H1 (cell line): ENCODE results near the gene BRPF1. TPM values are rescaled to one million over a fixed set of nuclear protein-coding genes. Genes with fewer than 3 reads are reported as not detected.

Experiments
- CREB1 ChIP-seq: IDR thresholded peaks from 2 replicates; pipeline ENCODE4 v1.6.1; 2012; ENCODE audit warnings: inconsistent platforms
- CTBP2 ChIP-seq: IDR thresholded peaks from 2 replicates; pipeline ENCODE4 v1.7.0; 2011; ENCODE audit warnings: borderline replicate concordance, mild to moderate bottlenecking, moderate library complexity, mixed read lengths, low read length; ENCODE audit not compliant: insufficient read depth, insufficient read length
- EZH2 ChIP-seq: fragments of 200-600 bp; sonication (generic); IDR thresholded peaks from 2 replicates; pipeline ENCODE4 v1.7.1; 2012; ENCODE audit warnings: low read depth, mild to moderate bottlenecking, moderate library complexity, low read length, inconsistent platforms; ENCODE audit not compliant: severe bottlenecking
- HDAC2 ChIP-seq, 2 experiments: fragments of 300-600 bp in 1 of 2; sonication (generic) in 1 of 2; IDR thresholded peaks; 2 replicates each; pipeline ENCODE4 v1.6.1; 2011 to 2012; ENCODE audit warnings: low read depth in 2 of 2, low read length in 2 of 2, mild to moderate bottlenecking in 2 of 2, moderate library complexity in 2 of 2, borderline replicate concordance in 1 of 2, inconsistent platforms in 1 of 2
- PHF8 ChIP-seq: fragments of 200-600 bp; sonication (generic); conservative IDR thresholded peaks from 2 replicates; pipeline ENCODE4 v1.7.1; 2012; ENCODE audit warnings: low read depth, mild to moderate bottlenecking, inconsistent platforms, low read length, moderate library complexity
- RFX5 ChIP-seq: IDR thresholded peaks from 2 replicates; pipeline ENCODE4 v1.6.1; 2011; ENCODE audit warnings: low read depth, low read length, improper control_type of control experiment, borderline replicate concordance
- TCF12 ChIP-seq: IDR thresholded peaks from 2 replicates; pipeline ENCODE4 v1.6.1; 2011; ENCODE audit warnings: low read depth, mild to moderate bottlenecking, low read length
- polyA plus RNA-seq, 7 experiments: library from polyadenylated mRNA; depleted of rRNA in 3 of 7; stranded (reverse) in 5 of 7; unstranded in 2 of 7; fragments of >200 nt in 5 of 7; fragments of 200-250 nt in 2 of 7; gene quantifications; 1 replicate in 5 of 7; 2 replicates in 1 of 7; 4 replicates in 1 of 7; pipeline versions ENCODE4 v1.2.1 to v1.2.3, GENCODE V29; 2011 to 2013; ENCODE audit warnings: missing spikeins in 2 of 7, mixed read lengths in 2 of 7
- total RNA-seq: library from RNA; stranded (reverse); fragmentation: NEBNext Ultra II Directional; extraction: Animal tissue kit (Norgen Biotek cat#: 25700); gene quantifications from 2 replicates; pipeline ENCODE4 v1.2.1, GENCODE V29; 2021
- TF ChIP-seq, protein P1 (sequence below): fragments of 300-600 bp; sonication (generic); IDR thresholded peaks from 2 replicates; pipeline ENCODE4 v1.7.1; 2012; ENCODE audit warnings: low read length, moderate library complexity, mild to moderate bottlenecking, inconsistent platforms; ENCODE audit not compliant: insufficient replicate concordance

Gene BRPF1
- total and polyA plus RNA-seq, 2 of the 8 experiments (the other 6 are each of a cell fraction or from before 2014, with no cell fraction given), result 11.3 to 21.7 TPM

DNA sequence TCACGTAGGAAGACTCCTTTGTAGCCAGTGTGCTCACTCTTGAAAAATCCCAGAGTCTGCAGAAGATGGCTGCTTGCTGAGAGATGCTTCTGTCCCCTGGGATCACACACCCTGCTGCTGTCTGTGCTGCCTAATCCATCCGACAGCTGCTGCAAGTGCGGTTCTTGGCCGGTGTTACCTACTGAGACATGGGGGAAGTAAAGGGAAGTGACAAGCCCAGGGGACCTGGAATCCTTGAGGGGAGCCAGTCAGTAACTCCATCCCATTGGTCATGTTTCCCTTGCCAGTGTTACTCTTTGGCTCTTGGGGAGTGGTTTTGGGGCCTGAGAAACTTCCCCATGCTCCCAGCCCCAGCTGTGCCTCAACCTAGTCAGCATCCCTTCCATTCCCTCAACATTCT lies 36.2 kb upstream of the BRPF1 start (continued):
- TF ChIP-seq, protein P1, sequence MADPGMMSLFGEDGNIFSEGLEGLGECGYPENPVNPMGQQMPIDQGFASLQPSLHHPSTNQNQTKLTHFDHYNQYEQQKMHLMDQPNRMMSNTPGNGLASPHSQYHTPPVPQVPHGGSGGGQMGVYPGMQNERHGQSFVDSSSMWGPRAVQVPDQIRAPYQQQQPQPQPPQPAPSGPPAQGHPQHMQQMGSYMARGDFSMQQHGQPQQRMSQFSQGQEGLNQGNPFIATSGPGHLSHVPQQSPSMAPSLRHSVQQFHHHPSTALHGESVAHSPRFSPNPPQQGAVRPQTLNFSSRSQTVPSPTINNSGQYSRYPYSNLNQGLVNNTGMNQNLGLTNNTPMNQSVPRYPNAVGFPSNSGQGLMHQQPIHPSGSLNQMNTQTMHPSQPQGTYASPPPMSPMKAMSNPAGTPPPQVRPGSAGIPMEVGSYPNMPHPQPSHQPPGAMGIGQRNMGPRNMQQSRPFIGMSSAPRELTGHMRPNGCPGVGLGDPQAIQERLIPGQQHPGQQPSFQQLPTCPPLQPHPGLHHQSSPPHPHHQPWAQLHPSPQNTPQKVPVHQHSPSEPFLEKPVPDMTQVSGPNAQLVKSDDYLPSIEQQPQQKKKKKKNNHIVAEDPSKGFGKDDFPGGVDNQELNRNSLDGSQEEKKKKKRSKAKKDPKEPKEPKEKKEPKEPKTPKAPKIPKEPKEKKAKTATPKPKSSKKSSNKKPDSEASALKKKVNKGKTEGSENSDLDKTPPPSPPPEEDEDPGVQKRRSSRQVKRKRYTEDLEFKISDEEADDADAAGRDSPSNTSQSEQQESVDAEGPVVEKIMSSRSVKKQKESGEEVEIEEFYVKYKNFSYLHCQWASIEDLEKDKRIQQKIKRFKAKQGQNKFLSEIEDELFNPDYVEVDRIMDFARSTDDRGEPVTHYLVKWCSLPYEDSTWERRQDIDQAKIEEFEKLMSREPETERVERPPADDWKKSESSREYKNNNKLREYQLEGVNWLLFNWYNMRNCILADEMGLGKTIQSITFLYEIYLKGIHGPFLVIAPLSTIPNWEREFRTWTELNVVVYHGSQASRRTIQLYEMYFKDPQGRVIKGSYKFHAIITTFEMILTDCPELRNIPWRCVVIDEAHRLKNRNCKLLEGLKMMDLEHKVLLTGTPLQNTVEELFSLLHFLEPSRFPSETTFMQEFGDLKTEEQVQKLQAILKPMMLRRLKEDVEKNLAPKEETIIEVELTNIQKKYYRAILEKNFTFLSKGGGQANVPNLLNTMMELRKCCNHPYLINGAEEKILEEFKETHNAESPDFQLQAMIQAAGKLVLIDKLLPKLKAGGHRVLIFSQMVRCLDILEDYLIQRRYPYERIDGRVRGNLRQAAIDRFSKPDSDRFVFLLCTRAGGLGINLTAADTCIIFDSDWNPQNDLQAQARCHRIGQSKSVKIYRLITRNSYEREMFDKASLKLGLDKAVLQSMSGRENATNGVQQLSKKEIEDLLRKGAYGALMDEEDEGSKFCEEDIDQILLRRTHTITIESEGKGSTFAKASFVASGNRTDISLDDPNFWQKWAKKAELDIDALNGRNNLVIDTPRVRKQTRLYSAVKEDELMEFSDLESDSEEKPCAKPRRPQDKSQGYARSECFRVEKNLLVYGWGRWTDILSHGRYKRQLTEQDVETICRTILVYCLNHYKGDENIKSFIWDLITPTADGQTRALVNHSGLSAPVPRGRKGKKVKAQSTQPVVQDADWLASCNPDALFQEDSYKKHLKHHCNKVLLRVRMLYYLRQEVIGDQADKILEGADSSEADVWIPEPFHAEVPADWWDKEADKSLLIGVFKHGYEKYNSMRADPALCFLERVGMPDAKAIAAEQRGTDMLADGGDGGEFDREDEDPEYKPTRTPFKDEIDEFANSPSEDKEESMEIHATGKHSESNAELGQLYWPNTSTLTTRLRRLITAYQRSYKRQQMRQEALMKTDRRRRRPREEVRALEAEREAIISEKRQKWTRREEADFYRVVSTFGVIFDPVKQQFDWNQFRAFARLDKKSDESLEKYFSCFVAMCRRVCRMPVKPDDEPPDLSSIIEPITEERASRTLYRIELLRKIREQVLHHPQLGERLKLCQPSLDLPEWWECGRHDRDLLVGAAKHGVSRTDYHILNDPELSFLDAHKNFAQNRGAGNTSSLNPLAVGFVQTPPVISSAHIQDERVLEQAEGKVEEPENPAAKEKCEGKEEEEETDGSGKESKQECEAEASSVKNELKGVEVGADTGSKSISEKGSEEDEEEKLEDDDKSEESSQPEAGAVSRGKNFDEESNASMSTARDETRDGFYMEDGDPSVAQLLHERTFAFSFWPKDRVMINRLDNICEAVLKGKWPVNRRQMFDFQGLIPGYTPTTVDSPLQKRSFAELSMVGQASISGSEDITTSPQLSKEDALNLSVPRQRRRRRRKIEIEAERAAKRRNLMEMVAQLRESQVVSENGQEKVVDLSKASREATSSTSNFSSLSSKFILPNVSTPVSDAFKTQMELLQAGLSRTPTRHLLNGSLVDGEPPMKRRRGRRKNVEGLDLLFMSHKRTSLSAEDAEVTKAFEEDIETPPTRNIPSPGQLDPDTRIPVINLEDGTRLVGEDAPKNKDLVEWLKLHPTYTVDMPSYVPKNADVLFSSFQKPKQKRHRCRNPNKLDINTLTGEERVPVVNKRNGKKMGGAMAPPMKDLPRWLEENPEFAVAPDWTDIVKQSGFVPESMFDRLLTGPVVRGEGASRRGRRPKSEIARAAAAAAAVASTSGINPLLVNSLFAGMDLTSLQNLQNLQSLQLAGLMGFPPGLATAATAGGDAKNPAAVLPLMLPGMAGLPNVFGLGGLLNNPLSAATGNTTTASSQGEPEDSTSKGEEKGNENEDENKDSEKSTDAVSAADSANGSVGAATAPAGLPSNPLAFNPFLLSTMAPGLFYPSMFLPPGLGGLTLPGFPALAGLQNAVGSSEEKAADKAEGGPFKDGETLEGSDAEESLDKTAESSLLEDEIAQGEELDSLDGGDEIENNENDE, result no peak
- TF ChIP-seq EZH2 (no peak), CTBP2 (no peak), TCF12 (no peak), RFX5 (no peak), HDAC2 (IDR thresholded peaks at IDR 0.05; ENCODE audit: borderline replicate concordance in 1 of 2, low read depth in 2 of 2, low read length in 2 of 2) (no peak), CREB1 (no peak), PHF8 (no peak)
